Right lobe of liver (tissue), 4 donors: ENCODE measurements around the gene BLTP3B.

Source experiments
- CTCF ChIP-seq, 4 donors: fragments of 200-600 bp in 3 of 4; fragments of 450-650 bp in 1 of 4; IDR thresholded peaks; one replicate each; pipeline versions ENCODE4 v1.5.1 to v1.8.0; 2016 to 2022; ENCODE audit warnings: antibody characterized with exemption in 4 of 4, mild to moderate bottlenecking in 2 of 4
- POLR2A ChIP-seq: fragments of 450-650 bp; IDR thresholded peaks from one replicate; pipeline ENCODE4 v1.6.1; 2017; ENCODE audit warnings: antibody characterized with exemption, mild to moderate bottlenecking
- donor health status: DM: no; HTN: no; CAD: no.
- donor health status: DM: no; HTN: no; CAD: no.
- donor health status: DM: no; HTN: yes; CAD: no.

GRCh38 chr12:100114574-100114973 is 28.1 kb downstream of the BLTP3B start:
- TF ChIP-seq POLR2A (no peak), CTCF (IDR thresholded peaks at IDR 0.05) (no peak)
